Vagina (tissue), 2 donors: ENCODE measurements around the gene SPTSSA.

Experiments
- CTCF ChIP-seq, 3 experiments: fragments of 450-650 bp in 2 of 3; fragments of 200-600 bp in 1 of 3; sonication (generic) in 1 of 3; IDR thresholded peaks; one replicate each; pipeline ENCODE4 v1.5.1; 2017 to 2019; ENCODE audit warnings: antibody characterized with exemption in 3 of 3, mild to moderate bottlenecking in 2 of 3, moderate library complexity in 2 of 3
- POLR2A ChIP-seq, 2 donors: fragments of 450-650 bp; IDR thresholded peaks; one replicate each; pipeline ENCODE4 v1.6.1; 2017; ENCODE audit warnings: antibody characterized with exemption in 2 of 2, mild to moderate bottlenecking in 2 of 2, moderate library complexity in 2 of 2
- POLR2AphosphoS5 ChIP-seq, 2 donors: sonication (generic); formaldehyde crosslinking; IDR thresholded peaks; one replicate each; pipeline ENCODE4 v1.9.0; 2017; ENCODE audit warnings: antibody characterized with exemption in 2 of 2, mild to moderate bottlenecking in 2 of 2, low read depth in 1 of 2; ENCODE audit not compliant: insufficient read depth in 1 of 2

- TF ChIP-seq POLR2A (IDR thresholded peaks at IDR 0.05) (no peak), CTCF (IDR thresholded peaks at IDR 0.05) (no peak), POLR2AphosphoS5 (IDR thresholded peaks at IDR 0.05; ENCODE audit: insufficient read depth in 1 of 2, low read depth in 1 of 2) (no peak)
Observed at GRCh38 chr14:34436960-34437728, 24.9 kb downstream of the SPTSSA start.
